GM18867 (cell line): Measurements from ENCODE around the gene METTL27.
"Not testable (repeated sequence)": the region's sequence is repeated elsewhere in the genome, so short reads cannot be mapped to it uniquely, and the experiment has no call there.

ENCODE experiments used
- ATAC-seq: cut with Tn5 transposase; IDR thresholded peaks from one replicate; pipeline ENCODE4 v1.9.1; 2021; ENCODE audit warnings: mild to moderate bottlenecking, moderate library complexity; ENCODE audit not compliant: unreplicated experiment

The METTL27 gene

GRCh38 chr7:73839743-73840714 is 2.3 kb downstream of the METTL27 start:
- no peak for ATAC-seq

GRCh38 chr7:73839290-73839689 is 3.0 kb downstream of the METTL27 start:
- ATAC-seq: no peak

- no peak for ATAC-seq
Measured at GRCh38 chr7:73838642-73839041, 3.7 kb downstream of the METTL27 start.

GRCh38 chr7:73837167-73837566 is 5.1 kb downstream of the METTL27 start:
- not testable (repeated sequence) for ATAC-seq

GRCh38 chr7:73834626-73835191 is 7.6 kb downstream of the METTL27 start:
- no peak for ATAC-seq

DNA sequence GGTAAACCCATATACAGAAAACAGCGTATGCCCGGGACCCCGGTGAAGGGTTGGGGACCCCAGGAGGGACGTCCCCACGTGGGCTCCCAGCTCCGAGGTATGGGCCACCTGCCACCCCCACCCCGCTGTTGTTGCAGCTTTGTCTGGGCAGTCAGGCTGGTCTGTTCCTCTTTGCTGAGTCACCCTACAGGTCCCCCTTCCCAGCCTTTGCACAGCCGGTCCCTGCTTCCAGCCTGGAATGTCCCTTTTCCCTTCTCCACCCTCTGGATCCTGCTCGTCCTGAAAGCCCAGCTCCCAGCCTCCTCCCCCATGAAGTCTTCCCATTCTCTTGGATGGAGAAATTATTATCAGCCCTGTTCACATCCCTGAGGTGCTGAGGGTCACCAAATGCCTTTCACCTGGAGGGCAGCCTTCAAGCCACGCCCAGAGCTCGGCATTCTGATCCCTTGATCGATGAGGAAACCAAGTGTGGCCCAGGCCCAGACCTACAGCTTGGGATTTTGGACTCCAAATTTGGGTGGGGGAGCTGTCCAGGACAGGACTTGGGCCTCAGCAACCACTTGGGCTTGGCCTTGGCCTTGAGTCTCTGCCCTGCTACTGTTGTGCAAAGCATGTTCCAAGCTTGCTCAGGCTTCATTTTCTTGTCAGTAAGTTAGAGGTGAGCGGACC is 8.9 kb downstream of the METTL27 start:
- ATAC-seq: no peak

DNA sequence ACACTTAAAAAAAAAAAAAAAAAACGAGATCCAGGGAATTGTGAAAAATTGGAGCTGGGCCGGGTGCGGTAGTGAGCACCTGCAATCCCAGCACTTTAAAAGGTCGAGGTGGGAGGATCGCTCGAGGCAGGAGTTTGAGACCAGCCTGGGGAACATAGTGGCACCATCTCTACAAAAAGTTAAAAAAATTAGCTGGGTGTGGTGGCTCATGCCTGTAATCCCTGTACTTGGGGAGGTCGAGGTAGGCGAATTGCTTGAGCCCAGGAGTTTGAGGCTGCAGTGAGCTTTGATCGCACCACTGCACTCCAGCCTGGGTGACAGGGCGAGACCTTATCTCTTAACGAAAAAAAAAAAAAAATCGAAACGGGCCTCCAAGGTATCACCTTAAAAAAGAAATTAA is 9.5 kb downstream of the METTL27 start:
- no peak for ATAC-seq

- no peak for ATAC-seq
Measured at GRCh38 chr7:73831834-73832651, 10.3 kb downstream of the METTL27 start.

GRCh38 chr7:73831584-73831833 is 10.8 kb downstream of the METTL27 start:
- no peak for ATAC-seq

- no peak for ATAC-seq
Measured at GRCh38 chr7:73830681-73831583, 11.4 kb downstream of the METTL27 start, which contains the start of gene CLDN4. TSS of gene CLDN4 (plus strand) at chr7:73830996. CDS start at chr7:73831202, 206 bp downstream.

- ATAC-seq: no peak
Measured at GRCh38 chr7:73829921-73830680, 12.2 kb downstream of the METTL27 start.

DNA sequence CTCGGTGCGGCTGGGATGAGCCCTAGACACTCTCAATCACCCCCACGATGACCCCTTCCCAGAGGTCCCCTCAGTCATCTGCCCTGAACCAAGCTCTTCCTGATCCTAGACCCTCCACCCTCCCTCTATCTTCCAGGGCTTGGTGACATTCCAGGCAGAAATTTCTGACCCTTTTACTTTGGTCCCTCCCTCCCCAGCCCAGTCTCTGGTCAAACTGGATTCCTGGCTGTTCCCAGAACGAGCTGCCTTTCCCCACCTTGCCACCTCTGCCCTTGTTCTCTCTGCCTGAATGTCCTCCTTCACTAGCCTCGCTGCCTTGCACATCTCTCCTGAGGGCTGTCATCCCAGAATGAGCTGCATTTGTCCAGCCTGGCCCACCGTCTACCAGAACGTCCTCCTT is 12.8 kb downstream of the METTL27 start:
- ATAC-seq: no peak

- no peak for ATAC-seq
Measured at GRCh38 chr7:73828972-73829371, 13.3 kb downstream of the METTL27 start.

DNA sequence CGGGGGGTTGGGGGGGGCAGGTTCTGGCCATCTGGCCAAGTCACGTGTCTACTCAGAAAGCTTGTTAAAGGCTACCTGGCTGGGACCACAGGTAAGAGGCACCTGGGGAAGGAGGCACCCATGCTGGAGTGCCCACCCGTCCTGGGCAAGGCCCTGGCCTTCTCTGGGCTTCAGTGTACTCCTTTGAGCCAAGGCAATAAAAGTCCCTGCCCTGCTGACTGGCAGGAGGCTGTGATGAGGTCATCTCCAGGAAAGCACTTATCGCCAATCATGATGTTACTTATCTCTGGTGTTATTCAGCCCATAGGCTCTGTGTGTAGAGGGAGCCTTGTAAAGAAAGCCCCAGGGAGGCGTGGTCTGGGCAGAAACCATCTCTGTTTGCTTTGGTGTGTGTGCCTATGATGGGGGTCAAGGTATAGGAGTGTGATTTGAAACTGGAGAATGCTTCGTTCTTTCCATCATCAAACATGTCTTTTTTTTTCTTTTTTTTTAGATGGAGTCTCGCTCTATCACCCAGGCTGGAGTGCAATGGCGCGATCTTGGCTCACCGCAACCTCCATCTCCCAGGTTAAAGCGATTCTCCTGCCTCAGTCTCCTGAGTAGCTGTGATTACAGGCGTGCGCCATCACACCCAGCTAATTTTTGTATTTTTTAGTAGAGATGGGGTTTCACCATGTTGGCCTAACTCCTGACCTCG is 14.1 kb downstream of the METTL27 start:
- no peak for ATAC-seq

- no peak for ATAC-seq
Measured at GRCh38 chr7:73827567-73828106, 14.7 kb downstream of the METTL27 start.

- no peak for ATAC-seq
Measured at GRCh38 chr7:73824986-73825385, 17.3 kb downstream of the METTL27 start.

- no peak for ATAC-seq
Measured at GRCh38 chr7:73823873-73824592, 18.3 kb downstream of the METTL27 start.

DNA sequence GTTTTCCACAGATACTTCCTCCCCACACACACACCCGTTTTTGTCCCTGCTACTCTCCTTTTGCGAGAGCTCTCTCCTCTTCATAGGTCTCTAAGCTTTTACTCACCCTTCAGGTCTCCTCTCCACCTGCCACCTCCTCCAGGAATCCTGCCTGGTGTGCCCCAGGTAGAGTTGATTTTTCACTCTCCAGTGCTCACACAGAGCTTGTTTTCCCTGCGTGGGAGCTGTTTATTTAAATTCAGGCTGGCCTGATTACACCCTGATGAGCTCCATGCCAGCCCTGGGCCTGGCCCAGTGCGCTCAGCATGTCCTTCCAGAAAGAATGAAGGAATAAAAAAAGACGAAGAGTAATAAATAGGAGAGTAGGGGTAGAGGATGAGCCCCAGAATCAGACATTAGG is 19.1 kb downstream of the METTL27 start:
- ATAC-seq: no peak
